Epithelial cell of proximal tubule (primary cell): Measurements from ENCODE around the gene C19orf85. TPM values are rescaled to one million over a fixed set of nuclear protein-coding genes. Genes with fewer than 3 reads are reported as not detected.

ENCODE experiments used
- DNase-seq: peaks from one replicate; pipeline ENCODE4 v3.0.0-alpha.2; 2011; ENCODE audit warnings: low read depth
- H3K4me3 ChIP-seq: 2 replicates; pipeline ENCODE4 v1.5.1; 2011; ENCODE audit warnings: low read depth, mild to moderate bottlenecking, low read length
- total RNA-seq: library from RNA; depleted of rRNA; stranded (reverse); fragments of >200 nt; gene quantifications from 2 replicates; pipeline ENCODE4 v1.2.3, GENCODE V29; 2015
- TF ChIP-seq, protein P1 (sequence below): conservative IDR thresholded peaks from 2 replicates; pipeline ENCODE4 v1.5.1; 2012; ENCODE audit warnings: low read depth, mild to moderate bottlenecking, low read length

The C19orf85 gene
- total RNA-seq, 1 donor from 2014 or later: not detected

DNA sequence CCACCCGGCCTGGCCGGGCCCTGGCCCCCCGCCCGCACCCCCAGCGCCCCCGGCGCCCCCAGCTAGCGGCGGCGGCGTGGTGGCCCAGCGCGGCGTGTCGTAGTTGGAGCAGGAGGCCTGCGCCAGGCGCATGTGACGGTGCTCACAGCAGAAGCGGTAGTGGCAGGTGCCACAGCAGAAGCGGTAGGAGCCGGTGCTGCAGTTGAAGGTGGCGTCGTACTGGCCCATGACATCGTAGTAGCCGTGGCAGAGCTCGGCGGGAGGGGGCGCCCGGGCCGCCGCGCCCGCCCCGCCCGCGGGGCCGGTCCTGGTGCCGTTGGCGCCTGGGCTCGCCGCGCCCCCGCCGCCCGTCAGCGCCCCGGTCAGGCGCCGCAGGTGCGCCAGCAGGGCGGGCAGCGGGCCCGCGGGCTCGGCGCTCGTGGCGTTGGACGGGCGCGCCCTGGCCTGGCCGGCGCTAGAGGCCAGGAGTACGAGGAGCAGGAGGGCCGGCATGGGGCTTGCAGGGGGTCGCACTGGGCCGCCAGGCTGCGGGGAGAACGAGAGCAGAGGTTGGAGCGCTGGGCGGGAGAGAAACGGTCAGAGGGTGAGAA is 22.1 kb downstream of the C19orf85 start:
- TF ChIP-seq, protein P1, sequence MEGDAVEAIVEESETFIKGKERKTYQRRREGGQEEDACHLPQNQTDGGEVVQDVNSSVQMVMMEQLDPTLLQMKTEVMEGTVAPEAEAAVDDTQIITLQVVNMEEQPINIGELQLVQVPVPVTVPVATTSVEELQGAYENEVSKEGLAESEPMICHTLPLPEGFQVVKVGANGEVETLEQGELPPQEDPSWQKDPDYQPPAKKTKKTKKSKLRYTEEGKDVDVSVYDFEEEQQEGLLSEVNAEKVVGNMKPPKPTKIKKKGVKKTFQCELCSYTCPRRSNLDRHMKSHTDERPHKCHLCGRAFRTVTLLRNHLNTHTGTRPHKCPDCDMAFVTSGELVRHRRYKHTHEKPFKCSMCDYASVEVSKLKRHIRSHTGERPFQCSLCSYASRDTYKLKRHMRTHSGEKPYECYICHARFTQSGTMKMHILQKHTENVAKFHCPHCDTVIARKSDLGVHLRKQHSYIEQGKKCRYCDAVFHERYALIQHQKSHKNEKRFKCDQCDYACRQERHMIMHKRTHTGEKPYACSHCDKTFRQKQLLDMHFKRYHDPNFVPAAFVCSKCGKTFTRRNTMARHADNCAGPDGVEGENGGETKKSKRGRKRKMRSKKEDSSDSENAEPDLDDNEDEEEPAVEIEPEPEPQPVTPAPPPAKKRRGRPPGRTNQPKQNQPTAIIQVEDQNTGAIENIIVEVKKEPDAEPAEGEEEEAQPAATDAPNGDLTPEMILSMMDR: no peak
- no peak overlapping the region for H3K4me3 ChIP-seq
- no peak for DNase-seq

DNA sequence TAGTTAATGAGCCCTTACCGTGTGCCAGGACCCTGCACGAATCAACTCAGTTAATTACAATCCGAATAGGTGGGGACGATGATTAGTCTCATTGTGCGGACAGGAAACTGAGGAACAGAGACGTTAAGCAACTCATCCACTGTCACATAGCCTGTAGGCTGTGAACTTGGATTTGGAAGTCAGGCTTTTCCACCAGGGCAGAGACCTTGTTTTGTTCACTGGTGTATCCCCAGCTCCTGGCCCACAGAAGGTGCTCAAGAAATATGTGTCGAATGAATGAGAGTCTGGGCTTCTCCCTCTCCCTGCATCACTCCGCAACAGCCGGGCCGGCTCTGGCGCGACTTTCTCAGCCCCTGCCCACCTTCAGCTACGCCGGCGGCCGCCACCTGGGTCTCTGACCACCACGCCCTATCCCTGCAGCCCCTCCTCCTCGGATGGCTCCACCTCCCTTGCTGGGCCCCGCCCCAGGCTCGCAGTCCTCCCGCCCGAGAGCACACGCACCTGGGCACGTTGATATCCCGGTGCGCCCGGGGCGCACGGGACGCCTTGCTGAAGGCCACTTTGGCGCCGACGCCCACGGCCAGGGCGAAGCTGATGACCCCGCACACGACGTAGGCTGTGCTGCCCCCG is 22.7 kb downstream of the C19orf85 start:
- DNase-seq: no peak
- TF ChIP-seq, protein P1: no peak
- no peak overlapping the region for H3K4me3 ChIP-seq

DNA sequence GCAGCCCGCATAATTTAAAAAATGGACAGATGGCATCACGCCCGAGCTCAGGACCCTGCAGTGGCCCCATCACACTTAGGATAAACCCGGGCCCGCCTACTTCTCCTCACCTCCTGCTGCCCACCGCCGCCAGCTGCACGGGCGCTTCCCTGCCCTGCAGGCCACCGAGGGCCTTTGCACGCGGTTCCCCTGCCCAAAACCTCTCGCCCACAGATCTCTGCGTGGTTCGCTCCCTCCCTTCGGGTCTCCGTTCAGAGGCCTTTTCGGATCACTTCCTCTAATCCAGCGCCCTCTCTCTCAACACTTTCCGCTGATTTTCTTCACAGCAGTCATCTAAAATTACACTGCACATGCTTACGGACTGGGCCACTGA is 23.2 kb downstream of the C19orf85 start:
- TF ChIP-seq, protein P1: no peak
- DNase-seq: no peak
- H3K4me3 ChIP-seq: no peak overlapping the region

DNA sequence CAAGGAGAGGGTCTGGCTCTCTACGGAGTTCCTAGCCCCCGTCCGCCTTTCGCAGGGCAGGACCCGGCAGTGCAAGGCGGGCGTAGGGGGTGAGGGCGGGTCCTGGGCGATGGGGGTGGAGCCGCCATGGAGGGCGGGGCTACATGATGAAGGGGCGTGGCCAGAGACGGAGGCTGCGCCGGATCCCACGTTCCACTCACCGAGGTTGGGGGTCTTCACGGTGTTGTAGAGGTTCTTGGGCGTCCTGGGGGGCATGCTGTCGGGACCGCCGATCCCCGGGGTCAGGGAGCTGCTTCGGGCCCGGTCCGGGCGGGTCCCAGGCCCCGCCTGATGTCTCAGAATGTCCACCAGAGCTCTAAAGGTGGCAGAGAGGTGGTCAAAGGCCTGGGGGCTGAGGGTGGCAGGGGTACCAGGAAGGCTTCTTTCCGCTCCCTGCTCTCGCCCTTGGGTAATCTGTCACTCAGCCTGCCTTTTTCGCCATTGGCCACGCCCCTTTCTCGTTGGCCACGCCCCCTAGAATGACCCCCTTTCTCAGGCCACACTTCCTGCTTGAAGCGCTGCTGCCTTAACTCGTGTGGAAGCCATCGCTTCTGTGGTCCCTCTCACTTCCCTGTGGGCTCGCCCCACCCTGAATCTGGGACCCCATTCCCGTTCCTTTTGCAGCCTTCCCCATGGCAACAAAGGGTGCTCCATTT is 24.0 kb downstream of the C19orf85 start:
- TF ChIP-seq, protein P1: no peak
- no peak overlapping the region for H3K4me3 ChIP-seq
- no peak for DNase-seq

DNA sequence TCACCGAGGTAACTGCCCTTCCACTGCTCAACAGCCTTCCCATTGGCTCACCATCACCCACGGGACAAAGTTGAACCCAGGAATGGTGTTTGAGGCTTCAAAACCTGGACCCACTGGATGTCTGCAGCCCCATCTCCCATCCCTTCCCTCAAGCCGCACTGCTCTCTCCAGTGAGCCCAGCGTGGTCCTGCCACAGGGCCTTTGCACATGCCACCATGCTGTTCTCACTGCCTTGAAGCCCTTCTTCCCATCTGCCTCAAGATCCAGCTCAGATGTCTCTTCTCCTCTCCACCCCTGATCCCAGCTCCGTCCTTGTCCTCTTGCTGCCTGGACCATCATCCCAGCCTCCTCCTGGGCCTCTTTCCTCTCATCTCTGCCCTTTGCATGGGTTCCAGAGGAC is 25.5 kb downstream of the C19orf85 start:
- DNase-seq: no peak
- H3K4me3 ChIP-seq: no peak overlapping the region
- TF ChIP-seq, protein P1: no peak

DNA sequence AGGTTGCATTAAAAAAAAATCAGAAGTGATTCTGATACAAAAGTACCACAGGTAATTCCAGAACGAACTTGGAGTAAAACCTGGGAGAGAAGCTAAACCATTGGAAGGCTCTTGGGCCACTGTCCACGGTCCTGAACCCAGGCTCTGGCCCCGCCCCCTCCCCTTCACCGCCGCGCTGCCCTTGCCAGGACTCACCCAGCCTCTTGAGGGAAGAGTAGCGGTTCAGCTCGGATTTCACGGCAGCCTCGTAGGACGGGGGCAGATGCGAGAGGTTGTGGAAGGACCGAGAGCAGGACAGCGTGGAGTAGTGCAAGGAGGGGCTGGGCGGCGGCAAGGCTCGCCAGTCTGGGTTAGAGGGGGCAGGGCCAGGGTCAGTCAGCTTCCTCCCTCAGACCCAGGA is 27.1 kb downstream of the C19orf85 start:
- DNase-seq: no peak
- TF ChIP-seq, protein P1: no peak
- H3K4me3 ChIP-seq: no peak overlapping the region

DNA sequence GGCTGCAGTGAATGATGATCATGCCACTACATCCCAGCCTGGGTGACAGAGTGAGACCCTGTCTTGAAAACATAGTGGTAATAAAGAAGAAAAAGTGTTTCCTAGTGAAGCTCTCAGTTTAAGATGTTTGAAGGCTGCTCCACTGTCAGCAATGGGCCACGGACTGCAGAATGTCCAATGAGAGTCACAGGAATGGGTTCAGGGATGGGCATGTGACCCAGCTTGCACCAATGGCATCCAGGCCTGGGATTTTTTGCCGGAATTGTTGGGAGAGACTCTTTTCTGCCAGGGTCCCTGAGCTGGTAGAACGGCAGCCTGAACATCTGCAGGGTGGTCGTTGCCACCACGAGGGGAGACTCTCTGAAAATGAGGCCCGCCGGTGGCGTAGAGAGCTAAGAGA is 27.7 kb downstream of the C19orf85 start:
- no peak for DNase-seq
- H3K4me3 ChIP-seq: no peak overlapping the region
- TF ChIP-seq, protein P1: no peak
